NCI-H345 treated with DMSO at 0.1 percent for 48 hours (cell line): ENCODE data around the gene DAZL.

Source experiments
- DNase-seq: peaks from one replicate; lab custom pipeline; 2025; ENCODE audit not compliant: unreplicated experiment; lab: John Stamatoyannopoulos, UW

DAZL gene

DNA sequence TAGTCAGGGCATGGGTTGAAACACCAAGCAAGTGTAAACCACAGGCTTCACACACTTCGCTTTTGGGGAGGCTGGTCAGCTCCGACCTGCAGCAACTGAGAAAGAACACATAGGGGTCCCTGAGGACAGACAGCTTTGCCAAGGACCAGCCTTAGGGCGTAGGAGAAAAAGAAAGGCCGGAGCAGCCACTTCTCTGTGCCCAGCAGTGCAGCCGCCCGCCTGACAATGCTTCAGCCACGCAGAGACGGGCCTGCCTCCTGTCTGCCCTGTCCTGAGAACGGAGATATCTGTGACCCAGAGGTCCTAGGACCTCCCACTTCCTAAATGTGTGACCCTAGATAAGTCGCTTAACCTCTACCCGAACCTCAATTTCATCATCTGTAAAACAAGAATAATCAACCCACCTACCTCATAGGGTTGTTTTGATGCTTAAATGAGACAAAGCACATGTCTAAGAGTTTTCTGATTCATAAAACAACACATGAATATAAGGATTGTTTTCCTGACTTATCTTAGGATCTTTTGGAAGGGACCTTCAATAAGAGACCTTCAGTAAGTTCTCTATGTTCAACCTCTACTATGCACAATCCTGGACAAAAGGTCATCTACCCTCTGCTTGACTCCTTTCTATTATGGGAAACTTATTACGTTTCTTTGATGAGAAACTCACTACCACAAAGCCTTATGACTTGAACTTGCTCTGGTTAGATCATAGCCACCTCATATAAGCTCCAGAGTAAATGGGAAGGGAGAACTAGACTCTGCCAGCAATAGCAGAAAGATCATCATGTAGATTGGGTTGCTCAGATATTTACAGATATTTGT is 58.8 kb downstream of the DAZL start:
- DNase-seq = no peak

DNA sequence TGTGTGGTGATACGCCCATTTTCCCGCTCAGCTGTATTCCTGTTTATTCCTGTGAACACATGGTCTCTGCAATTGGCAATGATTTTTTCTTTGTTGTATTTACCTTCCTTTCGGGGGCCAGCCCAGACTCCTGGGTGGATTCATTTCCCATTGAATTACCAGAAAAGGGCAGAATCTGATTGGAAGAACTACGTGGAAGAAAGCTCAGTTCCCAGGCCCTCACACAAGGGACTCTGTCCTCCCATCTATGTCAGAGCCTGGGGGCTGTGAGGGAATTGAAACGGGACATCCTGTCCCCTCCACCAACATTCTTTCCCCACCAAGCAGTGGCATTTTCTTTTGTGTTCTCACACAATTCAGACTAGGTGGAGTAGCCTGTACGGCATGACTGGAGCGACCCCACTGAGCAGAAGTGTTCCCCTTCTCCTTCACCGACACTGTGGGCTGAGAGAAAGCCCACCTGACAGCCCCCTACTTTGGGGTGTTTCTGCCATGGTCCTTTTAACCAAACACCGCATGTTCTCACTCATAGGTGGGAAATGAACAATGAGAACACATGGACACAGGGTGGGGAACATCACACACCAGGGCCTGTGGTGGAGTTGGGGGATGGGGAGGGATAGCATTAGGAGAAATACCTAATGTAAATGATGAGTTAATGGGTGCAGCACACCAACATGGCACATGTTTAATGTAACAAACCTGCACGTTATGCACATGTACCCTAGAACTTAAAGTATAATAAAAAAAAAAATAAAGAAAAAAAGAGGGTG is 59.6 kb downstream of the DAZL start:
- no peak for DNase-seq

DNA sequence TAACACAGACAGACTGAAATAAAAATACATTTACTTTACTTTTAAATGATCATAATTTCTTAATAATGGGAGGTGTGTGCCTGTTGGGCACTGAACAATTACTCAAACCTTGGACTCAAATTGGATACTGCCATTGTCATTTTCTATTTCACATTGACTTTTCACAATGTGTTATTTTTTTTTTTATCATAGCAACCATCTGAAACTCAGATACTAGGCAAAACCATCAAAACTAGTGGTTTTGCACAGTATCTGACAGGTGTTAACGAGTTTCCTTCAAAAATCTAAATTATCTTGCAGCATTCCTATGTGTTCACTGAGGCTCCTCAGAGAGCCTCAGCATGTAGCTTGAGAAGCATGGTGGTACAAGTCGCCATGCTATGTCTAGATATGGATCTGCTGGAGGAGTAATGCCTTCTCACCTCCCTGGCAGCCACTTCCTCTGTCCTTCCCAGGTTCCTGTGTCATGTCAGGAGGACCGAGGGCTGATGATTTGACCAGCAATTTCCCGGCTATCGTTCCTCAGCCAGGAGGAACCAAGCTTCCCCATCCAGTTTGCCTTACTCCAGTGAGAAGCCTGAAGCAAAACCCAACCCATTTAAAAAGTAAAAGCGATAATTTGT is 61.9 kb downstream of the DAZL start:
- no peak for DNase-seq

DNA sequence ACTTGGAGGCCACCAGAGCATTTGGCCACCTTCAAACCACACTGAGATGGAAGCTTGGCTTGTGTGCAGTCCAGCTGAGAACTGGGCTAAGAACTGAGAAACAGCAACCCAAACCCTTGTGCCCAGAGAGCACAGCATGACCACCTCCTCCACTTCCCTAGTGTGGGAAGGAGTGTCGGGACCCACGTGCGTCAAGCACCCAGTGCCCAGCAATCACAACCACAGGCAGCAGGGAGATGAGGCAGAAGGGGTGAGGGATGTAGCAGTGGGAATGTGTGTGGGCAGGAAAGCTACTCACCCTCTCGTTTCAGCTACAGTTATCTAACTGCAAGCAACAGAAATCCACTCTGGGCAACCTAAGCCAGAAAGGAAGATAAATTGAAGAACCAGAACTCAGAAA is 66.7 kb downstream of the DAZL start:
- DNase-seq = no peak

DNA sequence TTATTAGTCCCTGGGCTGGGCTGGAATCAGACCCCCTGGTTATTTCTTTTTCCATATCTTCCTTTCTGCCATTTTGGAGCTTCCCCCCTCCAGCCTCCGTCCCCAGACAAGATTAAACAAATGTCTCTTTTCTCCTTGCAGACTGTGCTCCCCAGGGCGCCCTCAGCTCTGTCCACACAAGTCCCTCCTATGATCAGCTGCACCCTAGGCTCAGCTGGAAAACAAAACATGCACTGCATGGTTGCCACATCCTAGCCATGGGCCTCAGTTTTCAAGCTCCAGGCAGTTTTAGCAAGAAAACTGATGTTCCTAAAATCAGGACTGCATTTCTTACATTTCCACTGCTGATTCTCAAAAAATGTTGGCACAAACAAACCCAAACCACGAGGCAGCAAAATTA is 68.2 kb downstream of the DAZL start:
- DNase-seq = no peak
